GM12874 (cell line): ENCODE results near the gene MEIS2.

ENCODE experiments used
- CTCF ChIP-seq: IDR thresholded peaks from 2 replicates; pipeline ENCODE4 v1.5.1; 2011; ENCODE audit warnings: low read depth, mild to moderate bottlenecking, control low read depth, low read length, moderate library complexity; ENCODE audit not compliant: insufficient read depth

The MEIS2 gene

GRCh38 chr15:36879568-36880222 is 220.7 kb downstream of the MEIS2 start:
- TF ChIP-seq CTCF: no peak

- no peak for TF ChIP-seq CTCF
These were observed 221.6 kb downstream of the MEIS2 start for GRCh38 chr15:36878684-36879262.

GRCh38 chr15:36877796-36878683 is 222.3 kb downstream of the MEIS2 start:
- no peak for TF ChIP-seq CTCF

GRCh38 chr15:36877294-36877693 is 223.1 kb downstream of the MEIS2 start:
- no peak for TF ChIP-seq CTCF

- TF ChIP-seq CTCF: no peak
These were observed 224.5 kb downstream of the MEIS2 start for GRCh38 chr15:36875740-36876334.

- TF ChIP-seq CTCF: no peak
These were observed 225.4 kb downstream of the MEIS2 start for GRCh38 chr15:36874930-36875329.

- no peak for TF ChIP-seq CTCF
These were observed 232.9 kb downstream of the MEIS2 start for GRCh38 chr15:36867436-36867835.
